Measurements from ENCODE around the gene SLC1A4.

GRCh38 chr2:65040400-65041261, 51.4 kb downstream of the SLC1A4 start:
- TF ChIP-seq RBBP5 (conservative IDR thresholded peaks at IDR 0.05): no peak
- peak; percentile 93 to 96 (median 95) for TF ChIP-seq CTCF (IDR thresholded peaks at IDR 0.05 in 2 of 3, conservative IDR thresholded peaks at IDR 0.05 in 1 of 3; ENCODE audit: control insufficient read depth in 2 of 3, extremely low read depth in 1 of 3, insufficient read depth in 1 of 3, low read depth in 3 of 3, low read length in 3 of 3)
- TF ChIP-seq ZBTB40 (IDR thresholded peaks at IDR 0.05; ENCODE audit: borderline replicate concordance): no peak
- no peak for TF ChIP-seq EP300 (IDR thresholded peaks at IDR 0.05; ENCODE audit: borderline replicate concordance in 1 of 2, control insufficient read depth in 1 of 2, low read depth in 2 of 2, low read length in 2 of 2)

All from GM12878 (cell line).